ENCODE measurements around the gene ANO1.
"Not testable (repeated sequence)": the region's sequence is repeated elsewhere in the genome, so short reads cannot be mapped to it uniquely, and the experiment has no call there.

The ANO1 gene

GRCh38 chr11:70078095-70078780 is at the start of gene ANO1:
Gene ANO1, plus strand, starts transcription at chr11:70078317. Its CDS starts 290 bp downstream, at chr11:70078607.
- no peak for DNase-seq

GRCh38 chr11:70029115-70029860 is 48.8 kb upstream of the ANO1 start:
- DNase-seq = no peak

GRCh38 chr11:70029861-70030380 is 48.2 kb upstream of the ANO1 start:
- DNase-seq = no peak

- no peak for DNase-seq
These were observed 47.7 kb upstream of the ANO1 start for GRCh38 chr11:70030412-70030811.

GRCh38 chr11:70031631-70032469 is 46.3 kb upstream of the ANO1 start:
- DNase-seq = no peak

GRCh38 chr11:70032470-70032795 is 45.7 kb upstream of the ANO1 start:
- no peak for DNase-seq

- no peak for DNase-seq
These were observed 45.0 kb upstream of the ANO1 start for GRCh38 chr11:70032943-70033710.

- no peak for DNase-seq
These were observed 44.4 kb upstream of the ANO1 start for GRCh38 chr11:70033711-70034070.

- DNase-seq = no peak
These were observed 43.3 kb upstream of the ANO1 start for GRCh38 chr11:70034740-70035365.

- DNase-seq = not testable (repeated sequence)
These were observed 42.5 kb upstream of the ANO1 start for GRCh38 chr11:70035665-70036064.

- DNase-seq = no peak
These were observed 40.9 kb upstream of the ANO1 start for GRCh38 chr11:70036971-70037882.

- DNase-seq = no peak
These were observed 39.9 kb upstream of the ANO1 start for GRCh38 chr11:70038034-70038834.

- no peak for DNase-seq
These were observed 37.7 kb upstream of the ANO1 start for GRCh38 chr11:70040452-70040851.

- no peak for DNase-seq
These were observed 37.1 kb upstream of the ANO1 start for GRCh38 chr11:70040869-70041501.

- no peak for DNase-seq
These were observed 34.6 kb upstream of the ANO1 start for GRCh38 chr11:70043482-70043881.

GRCh38 chr11:70046089-70046488 is 32.0 kb upstream of the ANO1 start:
- no peak for DNase-seq

GRCh38 chr11:70048279-70049024 is 29.7 kb upstream of the ANO1 start:
- DNase-seq = no peak

- no peak for DNase-seq
These were observed 29.1 kb upstream of the ANO1 start for GRCh38 chr11:70049045-70049444.

GRCh38 chr11:70050243-70050642 is 27.9 kb upstream of the ANO1 start:
- DNase-seq = no peak
